GM18508 (cell line): ENCODE measurements around the gene RMDN2.

Source experiments
- ATAC-seq: cut with Tn5 transposase; IDR thresholded peaks from one replicate; pipeline ENCODE4 v1.9.1; 2021; ENCODE audit warnings: moderate number of reproducible peaks; ENCODE audit not compliant: insufficient read depth, unreplicated experiment

RMDN2 gene

GRCh38 chr2:37925063-37925897, at the start of gene RMDN2:
Gene RMDN2 (plus strand): TSS chr2:37925287. CDS start chr2:37929278, 3,991 bp downstream.
- peak; percentile 57 for ATAC-seq

DNA sequence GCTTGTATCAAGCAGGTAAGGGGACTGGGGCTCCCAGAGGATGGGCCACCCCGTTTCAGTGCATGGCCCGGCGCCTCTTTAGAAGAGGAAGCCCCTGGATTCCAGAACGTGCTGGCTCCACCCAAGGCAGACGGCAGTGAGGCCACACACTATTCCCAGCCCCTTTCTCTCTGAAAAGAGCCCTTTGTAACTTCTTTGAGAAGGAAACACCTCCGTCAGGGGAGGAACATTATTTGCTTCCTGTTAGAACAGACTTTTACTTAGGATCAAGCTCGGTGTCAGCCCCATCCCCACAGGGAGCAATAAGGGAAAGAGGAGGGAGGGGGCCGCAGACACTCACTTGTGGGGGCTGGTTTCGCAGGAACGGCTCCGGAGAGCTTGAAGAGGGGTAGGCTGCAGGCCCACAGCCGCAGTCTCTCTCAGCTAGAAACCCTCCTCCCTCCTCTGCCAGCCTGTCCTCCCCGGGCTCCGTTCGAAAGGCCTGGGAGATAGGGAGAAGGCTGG, 49.6 kb upstream of the RMDN2 start:
- no peak for ATAC-seq

DNA sequence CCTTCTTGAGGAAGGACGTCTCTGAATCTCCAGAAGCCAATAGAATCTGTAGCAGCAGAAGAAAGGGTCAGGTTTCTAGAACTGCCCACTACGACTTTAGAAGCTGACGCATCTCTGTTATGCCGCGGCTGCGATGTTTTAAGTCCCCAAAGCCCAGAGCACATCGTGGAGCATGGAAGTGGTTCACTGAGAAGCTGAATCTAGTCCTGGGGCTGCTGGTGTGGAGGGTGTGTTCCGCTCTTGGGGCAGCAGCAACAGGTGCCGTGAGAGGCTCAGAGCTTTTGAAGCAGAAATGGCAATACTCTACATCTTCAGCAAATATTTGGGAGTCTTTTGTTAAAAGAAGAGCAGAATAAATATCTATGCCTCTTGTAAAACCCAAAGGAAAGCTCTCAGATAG, 48.9 kb upstream of the RMDN2 start:
- ATAC-seq: no peak

DNA sequence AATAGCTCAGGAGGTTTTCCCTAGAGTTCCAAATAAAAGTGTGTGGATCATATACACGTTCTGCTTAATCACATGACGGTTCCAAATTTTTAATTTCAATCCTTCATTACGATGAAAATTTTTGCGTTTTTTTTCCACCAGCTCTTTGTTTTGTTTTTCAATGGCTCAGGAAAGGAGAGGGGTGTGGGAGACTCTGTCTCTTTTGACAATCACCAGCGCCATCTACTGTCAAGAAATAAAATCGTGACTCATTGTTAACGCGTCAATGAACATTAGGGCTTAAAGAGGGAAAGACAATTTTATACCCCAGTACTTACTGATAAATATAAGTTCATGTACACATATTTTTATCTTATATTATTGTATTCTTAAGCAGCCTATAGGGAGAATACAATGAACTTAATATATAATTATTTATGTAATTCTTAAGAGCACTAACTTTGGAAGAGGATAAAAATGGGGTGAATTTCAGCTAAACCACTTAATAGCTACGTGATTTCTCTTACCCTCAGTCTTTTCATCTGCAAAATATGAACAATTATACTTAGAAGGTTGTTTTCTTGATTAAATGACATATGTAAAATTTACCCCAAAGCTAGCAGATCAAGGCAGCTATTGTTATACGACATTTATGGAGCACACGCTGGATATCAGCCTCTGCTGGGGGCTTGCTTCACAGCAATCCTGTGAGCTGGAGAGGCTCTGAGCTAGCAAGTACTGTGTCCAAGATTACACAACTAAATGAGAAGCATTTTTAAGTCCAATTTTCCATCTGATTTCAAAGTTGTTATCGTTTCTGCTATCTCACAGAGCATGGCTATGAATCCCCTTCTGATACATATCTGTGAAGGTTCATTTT, 47.4 kb upstream of the RMDN2 start:
- ATAC-seq: no peak

DNA sequence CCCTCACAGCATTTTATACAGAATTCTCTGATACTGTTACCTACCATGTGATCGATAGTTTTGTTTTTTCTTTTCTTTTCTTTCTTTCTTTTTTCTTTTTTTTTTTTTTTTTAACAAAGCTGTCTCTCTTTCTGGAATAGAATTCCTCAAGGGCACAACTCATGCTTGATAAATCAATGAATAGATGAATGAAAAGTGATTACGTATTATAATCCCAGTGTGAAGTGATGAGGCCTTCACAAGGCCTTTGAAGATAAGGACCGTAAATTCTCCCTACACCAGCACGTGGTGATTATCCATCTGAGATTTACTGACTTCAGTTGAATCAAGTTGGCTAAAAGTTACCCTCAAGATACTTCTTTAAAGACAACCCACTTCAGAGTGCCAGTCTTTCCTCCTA, 46.6 kb upstream of the RMDN2 start:
- ATAC-seq: no peak

DNA sequence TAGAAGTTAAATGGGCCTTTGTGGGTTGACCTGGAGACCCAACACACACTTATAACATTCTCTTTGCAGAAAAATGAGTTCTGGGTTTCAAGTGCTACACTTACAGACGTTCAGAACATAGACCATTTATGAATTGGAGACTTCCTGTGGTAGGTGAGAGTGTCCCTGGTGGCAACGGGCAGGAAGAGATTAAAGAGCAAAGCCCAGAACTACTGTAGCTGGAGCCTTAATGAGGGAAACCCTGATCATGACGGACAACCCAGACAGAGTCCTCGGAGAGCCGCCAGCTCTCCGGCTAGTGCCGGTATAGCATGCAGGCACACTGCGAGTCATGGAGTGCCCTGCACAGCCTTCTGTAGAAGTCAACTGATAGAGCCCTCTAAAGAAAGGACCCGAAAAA, 44.5 kb upstream of the RMDN2 start:
- ATAC-seq: no peak

GRCh38 chr2:37881397-37881796, 43.7 kb upstream of the RMDN2 start:
- ATAC-seq: no peak

GRCh38 chr2:37882036-37882435, 43.1 kb upstream of the RMDN2 start:
- no peak for ATAC-seq

DNA sequence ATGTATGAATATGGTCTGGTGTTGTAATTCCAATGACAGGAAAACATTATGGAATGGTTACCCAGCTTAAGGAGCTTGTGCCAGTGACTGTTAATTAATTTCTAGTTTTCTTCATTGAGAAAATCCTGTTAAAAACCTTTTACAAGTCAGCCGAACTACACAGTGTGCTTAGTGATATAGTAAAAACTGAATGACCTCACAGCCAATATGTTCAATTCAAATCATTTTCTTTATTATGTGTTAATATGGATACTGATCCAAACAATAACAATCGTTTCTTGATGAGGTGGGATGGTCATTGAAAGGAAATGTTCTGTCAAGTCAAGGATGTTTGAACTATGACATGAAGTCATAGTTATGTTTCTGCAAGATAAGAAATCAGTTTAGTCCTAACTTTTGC, 41.6 kb upstream of the RMDN2 start:
- no peak for ATAC-seq

DNA sequence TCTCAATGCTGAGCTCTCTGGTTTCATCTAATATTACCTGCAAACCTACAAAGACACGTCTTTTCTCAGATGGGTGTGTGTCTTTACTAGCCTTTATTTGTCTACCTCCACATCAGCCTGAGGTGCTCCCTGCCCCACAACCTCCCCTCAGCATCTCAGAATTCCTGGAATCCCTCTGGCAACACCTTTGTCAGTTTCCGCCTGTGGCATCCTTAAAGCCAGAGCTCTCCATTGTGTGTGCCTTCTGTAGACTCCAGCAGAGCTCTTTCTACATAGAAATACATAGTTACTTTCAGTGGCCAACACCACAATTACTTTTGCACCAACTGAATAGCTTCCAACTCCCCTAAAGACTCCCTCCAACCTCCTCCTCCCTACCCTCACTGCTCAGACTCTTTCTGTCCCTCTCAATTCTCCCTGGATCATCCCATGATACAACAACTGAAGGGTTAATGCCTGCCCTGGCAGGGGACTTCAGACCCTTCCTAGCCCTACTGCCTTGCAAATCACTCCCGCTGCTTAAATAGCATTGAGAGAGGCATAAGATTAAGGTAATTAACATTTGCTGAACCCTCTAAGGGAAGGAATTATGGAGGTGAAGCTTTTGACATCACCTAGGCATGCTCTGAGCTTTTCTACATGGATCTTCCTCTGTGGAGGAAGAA, 39.6 kb upstream of the RMDN2 start:
- no peak for ATAC-seq

- no peak for ATAC-seq
Measured at GRCh38 chr2:37886745-37887144, 38.3 kb upstream of the RMDN2 start.

DNA sequence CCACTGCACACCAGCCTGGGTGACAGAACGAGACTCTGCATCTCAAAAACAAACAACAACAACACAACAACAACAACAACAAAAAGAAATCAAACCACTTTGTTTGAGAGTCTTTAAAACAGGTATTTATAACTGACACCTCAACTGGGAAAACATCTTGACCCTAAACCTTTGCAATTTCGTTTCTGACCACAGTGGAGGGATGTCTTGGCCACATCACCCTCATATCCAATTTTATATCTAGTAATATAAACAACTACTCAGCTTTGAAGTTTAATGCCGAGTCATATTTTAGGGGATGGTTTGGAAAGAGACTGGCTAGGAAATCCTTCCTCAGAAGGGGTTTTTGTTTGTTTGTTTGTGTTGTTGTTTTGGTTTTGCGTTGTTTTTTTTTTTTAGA, 37.8 kb upstream of the RMDN2 start:
- no peak for ATAC-seq

DNA sequence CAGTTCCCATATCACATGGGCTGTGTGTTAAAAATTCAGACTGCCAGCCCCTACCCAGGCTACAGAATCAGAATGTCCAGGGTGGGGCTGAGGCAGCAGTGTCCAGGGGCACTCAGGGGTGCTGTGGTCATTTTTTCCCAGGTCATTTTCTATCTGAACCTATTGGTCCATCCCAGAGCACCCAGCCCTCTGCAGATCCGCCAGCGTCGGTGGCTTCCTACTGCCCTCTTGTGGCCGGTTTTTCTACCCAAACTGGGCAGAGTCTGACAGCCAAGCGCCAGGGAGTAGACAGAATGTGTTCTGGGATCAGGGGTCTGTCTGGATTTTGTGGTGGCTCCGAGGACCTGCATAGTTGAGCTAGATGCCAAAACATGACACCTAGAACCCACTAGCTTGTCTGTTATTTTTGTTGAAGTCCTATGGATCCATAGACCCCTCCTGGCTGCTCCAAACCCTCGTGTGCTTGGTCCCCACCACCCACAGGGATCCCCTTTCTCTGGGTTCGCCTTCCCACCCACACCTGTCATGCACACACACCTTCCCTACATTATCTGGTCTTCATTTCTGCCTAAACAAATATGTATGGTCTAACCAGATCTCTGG, 34.1 kb upstream of the RMDN2 start:
- ATAC-seq: no peak

GRCh38 chr2:37891846-37892435, 33.1 kb upstream of the RMDN2 start:
- no peak for ATAC-seq

DNA sequence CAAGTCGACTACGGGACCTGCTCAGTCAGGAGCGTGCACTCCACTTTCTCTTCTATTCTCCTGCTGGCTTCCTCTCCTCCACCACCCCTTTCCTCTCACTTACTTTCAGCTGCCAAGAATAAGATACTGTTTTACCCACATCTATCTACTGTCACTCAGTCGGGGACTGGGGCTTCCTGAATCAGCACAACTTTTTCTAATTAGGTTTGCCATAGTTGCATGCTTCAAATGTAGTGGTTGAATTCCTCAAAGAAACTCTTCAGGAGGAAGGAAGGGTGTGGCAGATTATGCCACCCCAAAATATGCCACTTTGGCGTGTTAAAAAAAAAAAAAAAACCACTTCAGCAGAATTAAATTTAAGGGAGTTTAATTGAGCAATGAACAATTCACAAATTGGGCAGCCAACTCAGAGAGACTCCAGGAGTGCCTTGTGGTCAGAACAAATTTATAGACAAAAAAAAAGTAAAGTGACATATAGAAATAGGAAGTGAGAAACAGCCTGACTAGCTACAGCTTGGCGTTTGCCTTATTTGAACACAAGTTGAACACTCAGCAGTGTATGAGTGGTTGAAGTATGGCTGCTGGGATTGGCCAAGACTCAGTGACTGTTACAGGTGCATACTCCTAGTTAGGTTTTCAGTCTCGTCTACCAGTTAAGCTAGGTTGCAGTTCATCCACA, 32.5 kb upstream of the RMDN2 start:
- peak; percentile 54 for ATAC-seq

GRCh38 chr2:37893327-37893726, 31.8 kb upstream of the RMDN2 start:
- no peak for ATAC-seq

DNA sequence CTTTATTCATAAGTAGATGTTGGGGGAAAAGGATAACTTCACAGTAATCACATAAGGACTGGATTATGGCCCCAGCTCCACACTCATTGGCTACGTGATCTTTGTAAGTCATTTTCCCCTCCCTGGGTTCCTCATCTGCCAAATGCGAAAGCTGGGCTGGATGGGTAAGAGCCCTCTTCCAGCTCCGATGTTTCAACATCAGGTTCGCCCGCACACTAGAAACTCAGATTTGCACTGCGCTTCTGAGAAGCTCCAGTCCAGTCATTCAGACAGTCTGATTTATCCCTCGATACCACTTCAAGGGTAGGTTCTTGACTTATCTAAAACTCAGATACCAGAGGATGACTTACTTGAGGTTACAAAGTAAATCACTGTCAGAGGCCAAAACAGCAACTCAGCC, 31.0 kb upstream of the RMDN2 start:
- ATAC-seq: no peak

DNA sequence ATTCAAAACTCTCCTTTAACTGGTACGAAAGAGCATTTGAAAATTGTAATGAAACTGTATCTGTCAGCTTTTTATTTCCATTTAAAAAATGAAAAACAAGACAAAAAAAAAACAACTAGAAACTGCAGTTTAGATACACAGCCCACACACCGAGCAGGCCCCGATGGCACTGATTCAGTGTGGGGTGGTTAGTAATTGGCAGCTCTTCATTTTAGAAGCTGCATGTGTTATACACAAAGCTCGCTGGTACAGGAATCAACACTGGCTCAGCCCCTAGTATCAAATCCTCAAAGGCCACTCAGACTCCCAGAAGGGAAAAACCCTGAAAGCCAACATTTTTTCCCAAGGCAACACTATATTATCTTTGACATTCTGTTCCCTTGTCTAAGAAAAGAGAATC, 30.5 kb upstream of the RMDN2 start:
- ATAC-seq: no peak

DNA sequence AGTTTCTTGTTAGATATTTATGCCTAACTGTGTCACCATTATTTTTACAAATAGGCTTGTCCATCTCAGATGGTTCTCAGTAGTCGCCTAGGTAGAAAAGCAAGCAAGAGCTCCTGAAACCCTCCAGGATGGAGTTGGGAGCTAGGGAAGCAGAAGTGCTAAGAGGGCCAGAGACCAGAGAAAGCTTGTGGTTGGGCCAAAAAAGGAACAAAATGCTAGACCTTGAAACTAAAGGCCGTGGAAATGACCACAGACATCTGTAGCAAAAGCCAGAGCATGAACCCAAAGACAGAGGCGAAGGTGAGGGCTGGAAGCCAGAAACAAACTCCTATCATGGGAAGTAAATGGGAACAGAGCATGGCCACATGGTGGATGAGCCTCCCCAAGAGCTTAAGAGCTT, 29.9 kb upstream of the RMDN2 start:
- no peak for ATAC-seq
